CD4-positive, CD25-positive, alpha-beta regulatory T cell (primary cell): ENCODE results near the gene CCDC88A. TPM values are rescaled to one million over a fixed set of nuclear protein-coding genes. Genes with fewer than 3 reads are reported as not detected.

Experiments
- ATAC-seq, 2 donors: fragments of 150-1000 bp; cut with Tn5 transposase; one replicate each; pipeline ENCODE4 v1.10.0; 2021; ENCODE audit warnings: low read depth in 2 of 2, moderate number of reproducible peaks in 2 of 2, moderate library complexity in 1 of 2
- DNase-seq, 3 donors: peaks; one replicate each; pipeline versions ENCODE4 v3.0.0 to v3.0.0-alpha.2; 2012 to 2022; ENCODE audit warnings: mixed read lengths in 1 of 3
- H3K27ac ChIP-seq: one replicate; pipeline ENCODE4 v1.7.0; 2013; ENCODE audit warnings: mild to moderate bottlenecking, low read length; ENCODE audit not compliant: insufficient read depth, poor library complexity, severe bottlenecking
- H3K27me3 ChIP-seq: one replicate; pipeline ENCODE4 v1.7.0; 2013; ENCODE audit warnings: low read length; ENCODE audit not compliant: control insufficient read depth, insufficient read depth
- H3K36me3 ChIP-seq: one replicate; pipeline ENCODE4 v1.7.0; 2013; ENCODE audit warnings: mild to moderate bottlenecking, low read length, moderate library complexity; ENCODE audit not compliant: control insufficient read depth, insufficient read depth
- H3K4me1 ChIP-seq: 2 replicates; pipeline ENCODE4 v1.7.0; 2013; ENCODE audit warnings: mild to moderate bottlenecking, low read length; ENCODE audit not compliant: insufficient read depth, control insufficient read depth, poor library complexity, severe bottlenecking
- H3K4me3 ChIP-seq: one replicate; pipeline ENCODE4 v1.7.0; 2013; ENCODE audit warnings: low read depth, mild to moderate bottlenecking, low read length, moderate library complexity
- H3K9me3 ChIP-seq, 2 experiments: 1 replicate in 1 of 2; 2 replicates in 1 of 2; pipeline ENCODE4 v1.7.0; 2013; ENCODE audit warnings: low read length in 2 of 2, mild to moderate bottlenecking in 1 of 2, moderate library complexity in 1 of 2; ENCODE audit not compliant: control insufficient read depth in 2 of 2
- H3K27ac Mint-ChIP-seq, 3 donors: one replicate each; pipeline ENCODE4 v1.8.0; 2020 to 2022; ENCODE audit warnings: mild to moderate bottlenecking in 3 of 3, mixed read lengths in 3 of 3, moderate library complexity in 2 of 3
- H3K27me3 Mint-ChIP-seq: one replicate; pipeline ENCODE4 v1.8.0; 2022; ENCODE audit warnings: mild to moderate bottlenecking, mixed read lengths
- H3K36me3 Mint-ChIP-seq: one replicate; pipeline ENCODE4 v1.8.0; 2020; ENCODE audit warnings: mixed read lengths
- H3K4me1 Mint-ChIP-seq, 4 donors: one replicate each; pipeline ENCODE4 v1.8.0; 2020 to 2022; ENCODE audit warnings: mixed read lengths in 4 of 4, mild to moderate bottlenecking in 1 of 4
- H3K4me3 Mint-ChIP-seq, 4 donors: one replicate each; pipeline ENCODE4 v1.8.0; 2020 to 2022; ENCODE audit warnings: mild to moderate bottlenecking in 4 of 4, mixed read lengths in 4 of 4, moderate library complexity in 3 of 4
- H3K9me3 Mint-ChIP-seq, 7 donors: one replicate each; pipeline ENCODE4 v1.8.0; 2020 to 2022; ENCODE audit warnings: mixed read lengths in 7 of 7, mild to moderate bottlenecking in 3 of 7, moderate library complexity in 2 of 7
- polyA plus RNA-seq, 4 donors: library from polyadenylated mRNA; unstranded; fragments of 300-500 nt; fragmentation: Illumina TruSeq; gene quantifications; one replicate each; pipeline ENCODE4 v1.2.3, GENCODE V29; 2021
- total RNA-seq: library from RNA; stranded (reverse); gene quantifications from one replicate; pipeline ENCODE4 v1.2.3, GENCODE V29; 2022

CCDC88A gene
- total and polyA plus RNA-seq, 5 donors from 2014 or later: 1.4 to 19.1 (median 2.5) TPM

DNA sequence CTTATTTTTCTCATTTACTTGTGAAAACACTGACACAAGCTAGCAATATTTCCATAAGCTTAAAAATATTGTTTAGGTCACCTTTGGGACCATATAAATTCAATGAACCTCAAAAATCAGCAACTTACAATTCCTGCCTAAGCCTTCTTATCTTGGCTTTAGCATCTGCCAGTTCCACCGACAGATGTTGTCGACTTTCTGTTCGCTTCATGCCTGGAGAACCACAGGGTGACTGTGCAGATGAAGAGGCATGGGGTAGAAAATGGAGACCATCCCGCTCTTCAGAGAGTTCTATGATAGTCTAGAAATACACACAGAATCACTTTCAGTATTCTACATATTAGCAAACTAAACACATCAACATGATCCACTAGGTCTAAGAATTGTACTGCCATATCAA, 64.2 kb downstream of the CCDC88A start:
- Mint-ChIP-seq H3K27ac (no peak overlapping the region), H3K4me3 (no peak overlapping the region), H3K36me3 (peaks cover 9% of the 10 kb centered on the region), H3K4me1 (no peaks in the 10 kb centered on the region), H3K9me3 (peaks cover 0 to 3% (median 2%) of the 10 kb centered on the region in 7 donors), H3K27me3 (no peaks in the 10 kb centered on the region)
- H3K36me3 ChIP-seq: no peaks in the 10 kb centered on the region
- no peaks in the 10 kb centered on the region for H3K4me1 ChIP-seq
- no peaks in the 10 kb centered on the region for H3K9me3 ChIP-seq
- ATAC-seq (no peak), DNase-seq (no peak)
- H3K27me3 ChIP-seq: no peaks in the 10 kb centered on the region
- no peak overlapping the region for H3K4me3 ChIP-seq
- no peak overlapping the region for H3K27ac ChIP-seq

DNA sequence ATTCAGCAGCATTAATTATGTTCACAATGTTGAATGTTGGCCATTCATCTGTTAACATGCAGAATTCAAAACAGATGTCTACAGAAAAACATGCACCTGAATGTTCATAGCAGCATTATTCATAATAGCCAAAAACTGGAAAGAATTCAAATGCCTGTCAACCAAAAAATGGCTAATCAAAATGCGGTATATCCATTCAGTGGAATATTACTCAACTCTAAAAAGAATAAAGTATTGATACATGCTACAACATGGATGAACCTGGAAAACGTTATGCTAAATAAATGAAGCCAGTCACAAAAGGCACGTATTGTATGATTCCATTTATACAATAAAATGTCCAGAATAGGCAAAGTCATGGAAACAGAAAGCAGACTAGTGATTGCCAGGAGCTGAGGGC, 68.0 kb downstream of the CCDC88A start:
- no peaks in the 10 kb centered on the region for H3K4me1 Mint-ChIP-seq
- H3K27me3 ChIP-seq: no peaks in the 10 kb centered on the region
- H3K27ac ChIP-seq: no peak overlapping the region
- peak overlapping the region in 1 of 4 donors; percentile 47 for H3K4me3 Mint-ChIP-seq
- no peaks in the 10 kb centered on the region for H3K4me1 ChIP-seq
- H3K27ac Mint-ChIP-seq: no peak overlapping the region
- ATAC-seq (no peak), DNase-seq (no peak)
- H3K9me3 ChIP-seq: no peaks in the 10 kb centered on the region
- peaks cover 7% of the 10 kb centered on the region for H3K36me3 Mint-ChIP-seq
- peaks cover 0 to 3% (median 2%) of the 10 kb centered on the region in 7 donors for H3K9me3 Mint-ChIP-seq
- H3K27me3 Mint-ChIP-seq: no peaks in the 10 kb centered on the region
- H3K36me3 ChIP-seq: no peaks in the 10 kb centered on the region
- no peak overlapping the region for H3K4me3 ChIP-seq

DNA sequence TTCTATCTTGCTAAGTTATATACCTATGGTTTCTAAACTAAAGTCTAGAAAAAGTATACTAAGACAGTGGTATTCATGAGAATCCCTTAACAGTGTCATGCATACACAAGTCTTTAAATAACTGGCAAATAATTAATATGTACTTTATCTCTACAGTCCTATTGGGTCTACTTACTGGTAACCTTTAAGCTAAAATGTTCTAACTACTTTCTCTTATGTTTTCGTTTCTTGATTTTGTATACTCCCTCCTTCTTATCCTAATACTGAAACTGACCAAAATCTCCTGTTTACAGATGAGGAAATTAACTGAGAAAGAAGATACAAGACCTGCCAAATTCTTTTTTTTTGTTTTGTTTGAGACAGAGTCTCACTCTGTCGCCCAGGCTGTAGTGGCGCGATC, 74.6 kb downstream of the CCDC88A start:
- Mint-ChIP-seq H3K4me1 (peaks cover 0 to 7% (median under 1%) of the 10 kb centered on the region in 4 donors), H3K27ac (no peak overlapping the region), H3K36me3 (peaks cover 3% of the 10 kb centered on the region), H3K4me3 (no peak overlapping the region), H3K9me3 (peaks cover 0 to 2% (median 0%) of the 10 kb centered on the region in 7 donors), H3K27me3 (no peaks in the 10 kb centered on the region)
- no peak for ATAC-seq
- no peak overlapping the region for H3K4me3 ChIP-seq
- H3K9me3 ChIP-seq: no peaks in the 10 kb centered on the region
- H3K27ac ChIP-seq: no peak overlapping the region
- H3K27me3 ChIP-seq: no peaks in the 10 kb centered on the region
- no peaks in the 10 kb centered on the region for H3K4me1 ChIP-seq
- DNase-seq: no peak
- H3K36me3 ChIP-seq: no peaks in the 10 kb centered on the region

DNA sequence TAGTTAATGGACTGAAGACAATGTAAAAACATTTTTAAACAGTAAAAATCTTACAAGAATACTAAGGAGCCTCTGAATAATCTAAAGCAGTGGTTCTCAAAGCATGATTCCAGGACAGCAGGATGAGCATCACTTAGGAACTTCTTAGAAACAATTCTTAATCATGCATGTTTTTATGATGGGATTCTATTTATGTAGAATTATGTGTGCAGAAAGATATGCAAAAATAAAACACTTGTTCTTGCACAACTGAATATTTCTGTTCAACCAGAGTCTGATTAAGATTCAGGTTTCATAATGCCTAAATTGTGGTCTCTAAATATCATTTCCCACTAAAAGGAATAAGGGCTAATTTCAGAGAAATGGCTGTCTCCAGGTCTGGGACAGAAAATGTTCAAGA, 81.4 kb downstream of the CCDC88A start:
- H3K36me3 Mint-ChIP-seq: peaks cover 4% of the 10 kb centered on the region
- no peaks in the 10 kb centered on the region for H3K9me3 Mint-ChIP-seq
- Histone ChIP-seq H3K4me3 (no peak overlapping the region), H3K27ac (no peak overlapping the region), H3K27me3 (no peaks in the 10 kb centered on the region), H3K9me3 (no peaks in the 10 kb centered on the region), H3K36me3 (no peaks in the 10 kb centered on the region), H3K4me1 (no peaks in the 10 kb centered on the region)
- no peaks in the 10 kb centered on the region for H3K4me1 Mint-ChIP-seq
- no peaks in the 10 kb centered on the region for H3K27me3 Mint-ChIP-seq
- ATAC-seq (no peak), DNase-seq (no peak)
- H3K4me3 Mint-ChIP-seq: no peak overlapping the region
- H3K27ac Mint-ChIP-seq: no peak overlapping the region

DNA sequence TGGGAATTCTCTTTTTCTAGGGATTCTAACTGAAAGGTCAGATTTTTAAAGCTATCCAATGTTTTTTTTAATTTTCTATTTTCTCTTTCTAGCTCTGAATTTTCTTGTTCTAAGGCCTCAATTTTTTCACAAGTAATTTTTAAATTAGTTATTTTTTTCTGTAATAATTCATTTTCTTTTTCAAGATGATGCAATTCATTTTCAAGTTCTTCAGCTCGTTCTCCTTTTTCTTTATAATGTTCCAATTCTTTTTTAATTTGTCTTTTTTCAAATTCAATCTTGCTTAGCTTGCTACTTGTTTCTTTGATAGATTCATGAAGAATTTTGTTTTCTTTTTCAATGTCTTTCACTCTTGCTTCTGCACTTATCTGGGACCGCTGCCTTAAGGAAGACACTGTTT, 84.9 kb downstream of the CCDC88A start:
- H3K4me1 Mint-ChIP-seq: no peaks in the 10 kb centered on the region
- ATAC-seq (no peak), DNase-seq (no peak)
- H3K4me1 ChIP-seq: no peaks in the 10 kb centered on the region
- H3K9me3 Mint-ChIP-seq: no peaks in the 10 kb centered on the region
- no peaks in the 10 kb centered on the region for H3K9me3 ChIP-seq
- H3K4me3 ChIP-seq: no peak overlapping the region
- H3K27me3 ChIP-seq: no peaks in the 10 kb centered on the region
- no peak overlapping the region for H3K27ac ChIP-seq
- no peak overlapping the region for H3K27ac Mint-ChIP-seq
- H3K36me3 ChIP-seq: no peaks in the 10 kb centered on the region
- peaks cover 4% of the 10 kb centered on the region for H3K36me3 Mint-ChIP-seq
- no peaks in the 10 kb centered on the region for H3K27me3 Mint-ChIP-seq
- no peak overlapping the region for H3K4me3 Mint-ChIP-seq

DNA sequence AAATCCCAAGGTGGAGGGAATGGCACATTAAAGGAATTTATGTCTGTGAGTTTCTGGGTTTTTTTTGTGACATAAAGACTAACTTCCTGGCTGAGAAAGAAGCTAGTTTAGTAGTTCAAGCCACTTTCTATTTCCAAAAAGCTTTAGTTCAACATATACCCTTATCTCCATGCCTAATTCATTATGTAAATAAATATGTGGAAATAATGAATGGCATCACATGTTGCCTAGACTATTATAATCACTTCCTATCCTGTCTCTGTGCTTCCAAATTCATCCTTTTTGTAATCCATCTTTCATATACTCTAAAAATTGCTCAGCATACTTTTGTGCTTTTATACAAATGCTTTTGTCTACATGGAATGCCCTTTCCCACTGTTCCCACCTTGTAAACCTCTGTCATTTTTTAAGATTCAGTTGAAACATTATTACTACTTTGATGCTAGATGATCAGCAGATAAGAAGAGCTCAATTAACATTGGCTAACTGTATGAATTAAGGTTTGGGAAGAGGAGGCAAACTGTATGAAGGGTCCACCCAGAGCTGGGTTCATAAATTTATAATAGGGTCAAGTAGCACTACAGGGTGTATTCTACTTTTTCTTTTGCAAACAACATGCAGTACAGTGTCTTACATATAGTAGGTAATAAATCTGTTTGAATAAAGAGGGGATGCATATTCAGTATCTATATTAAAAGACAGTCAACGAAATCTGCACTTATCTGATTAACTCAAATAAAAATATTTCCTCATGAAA, 88.9 kb downstream of the CCDC88A start:
- H3K9me3 Mint-ChIP-seq: peaks cover 0 to 5% (median 0%) of the 10 kb centered on the region in 7 donors
- H3K4me1 Mint-ChIP-seq: no peaks in the 10 kb centered on the region
- Histone ChIP-seq H3K4me1 (no peaks in the 10 kb centered on the region), H3K27me3 (no peaks in the 10 kb centered on the region), H3K27ac (no peak overlapping the region), H3K4me3 (no peak overlapping the region), H3K9me3 (no peaks in the 10 kb centered on the region), H3K36me3 (no peaks in the 10 kb centered on the region)
- ATAC-seq: no peak
- DNase-seq: no peak
- H3K27ac Mint-ChIP-seq: no peak overlapping the region
- H3K4me3 Mint-ChIP-seq: no peak overlapping the region
- H3K36me3 Mint-ChIP-seq: peaks cover 24% of the 10 kb centered on the region
- no peaks in the 10 kb centered on the region for H3K27me3 Mint-ChIP-seq

DNA sequence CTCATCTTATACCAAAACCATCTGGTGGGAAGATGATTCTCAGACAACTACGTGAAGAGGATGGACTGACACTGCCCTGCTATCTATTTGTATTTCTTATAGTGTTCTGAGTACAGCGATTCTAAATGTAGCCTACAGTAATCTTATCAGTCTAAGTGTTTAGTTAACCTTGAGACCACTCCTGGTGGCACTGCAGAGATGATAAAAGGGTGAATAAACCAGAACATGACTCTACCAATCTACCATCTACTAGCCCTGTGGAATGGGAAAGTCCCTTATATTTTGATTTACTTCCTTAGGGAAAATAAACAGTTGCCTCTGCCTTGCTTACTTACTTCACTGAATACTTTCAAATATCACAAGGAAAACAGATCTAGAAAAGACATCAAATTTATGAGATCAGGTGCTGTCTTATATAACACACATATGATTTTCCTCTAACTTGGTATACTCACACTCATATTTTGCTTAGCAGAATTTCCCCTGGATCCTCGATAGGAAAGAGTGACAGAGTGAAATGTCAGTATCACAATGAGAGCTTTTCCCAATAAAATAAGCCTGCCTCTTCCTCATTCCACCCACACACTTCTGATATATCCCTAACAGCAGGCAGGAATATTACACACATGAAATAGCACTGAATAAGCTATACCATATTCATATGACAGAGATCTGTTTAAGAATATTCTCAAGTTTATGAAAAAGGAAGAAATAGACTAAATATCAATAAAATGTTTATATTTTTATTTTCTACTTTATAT, 92.0 kb downstream of the CCDC88A start:
- no peaks in the 10 kb centered on the region for H3K4me1 Mint-ChIP-seq
- no peak overlapping the region for H3K4me3 Mint-ChIP-seq
- no peaks in the 10 kb centered on the region for H3K27me3 Mint-ChIP-seq
- peaks cover 0 to 6% (median 0%) of the 10 kb centered on the region in 7 donors for H3K9me3 Mint-ChIP-seq
- H3K27ac Mint-ChIP-seq: no peak overlapping the region
- Histone ChIP-seq H3K36me3 (no peaks in the 10 kb centered on the region), H3K27ac (no peak overlapping the region), H3K9me3 (no peaks in the 10 kb centered on the region), H3K4me3 (no peak overlapping the region), H3K4me1 (no peaks in the 10 kb centered on the region), H3K27me3 (no peaks in the 10 kb centered on the region)
- peaks cover 19% of the 10 kb centered on the region for H3K36me3 Mint-ChIP-seq
- DNase-seq: no peak
- no peak for ATAC-seq
